Muscle layer of colon (tissue), 2 donors: ENCODE results near the gene NKRF.

Experiments used
- H3K27ac ChIP-seq: one replicate; pipeline ENCODE4 v1.7.0; 2013; ENCODE audit warnings: low read depth, mild to moderate bottlenecking, low read length, moderate library complexity
- H3K27me3 ChIP-seq, 2 donors: one replicate each; pipeline ENCODE4 v1.7.0; 2013; ENCODE audit warnings: low read length in 2 of 2, mild to moderate bottlenecking in 2 of 2; ENCODE audit not compliant: insufficient read depth in 2 of 2, control insufficient read depth in 1 of 2
- H3K36me3 ChIP-seq: one replicate; pipeline ENCODE4 v1.7.0; 2013; ENCODE audit warnings: mild to moderate bottlenecking, low read length; ENCODE audit not compliant: insufficient read depth
- H3K4me1 ChIP-seq: one replicate; pipeline ENCODE4 v1.7.0; 2013; ENCODE audit warnings: mild to moderate bottlenecking, low read length; ENCODE audit not compliant: insufficient read depth
- H3K4me3 ChIP-seq, 2 donors: one replicate each; pipeline ENCODE4 v1.7.0; 2013; ENCODE audit warnings: low read length in 2 of 2, low read depth in 1 of 2, mild to moderate bottlenecking in 1 of 2, moderate library complexity in 1 of 2
- H3K9ac ChIP-seq: one replicate; pipeline ENCODE4 v1.7.0; 2013; ENCODE audit warnings: low read length
- H3K9me3 ChIP-seq: one replicate; pipeline ENCODE4 v1.7.0; 2013; ENCODE audit warnings: mild to moderate bottlenecking, low read length
- donor health status: abdominal sarcoma.
- donor health status: Adenocarcinoma of cecum.

NKRF gene

GRCh38 chrX:119565107-119565663 is 41.0 kb downstream of the NKRF start, which contains the start of gene STEEP1:
TSS of gene STEEP1 (minus strand) at chrX:119565409. CDS start at chrX:119565355, 54 bp downstream.
- Histone ChIP-seq H3K27me3 (no peaks in the 10 kb centered on the region), H3K27ac (no peak within 1 kb of the TSS), H3K36me3 (no peaks in the 10 kb centered on the region), H3K9ac (peak within 1 kb of the TSS; percentile 71), H3K4me1 (no peaks in the 10 kb centered on the region), H3K9me3 (no peaks in the 10 kb centered on the region), H3K4me3 (peak within 1 kb of the TSS; percentile 37 to 68)

- Histone ChIP-seq H3K9ac (no peak overlapping the region), H3K36me3 (no peaks in the 10 kb centered on the region), H3K27ac (no peak overlapping the region), H3K9me3 (no peaks in the 10 kb centered on the region), H3K27me3 (no peaks in the 10 kb centered on the region), H3K4me3 (no peak overlapping the region), H3K4me1 (no peaks in the 10 kb centered on the region)
Measured at GRCh38 chrX:119552508-119552907, 53.7 kb downstream of the NKRF start.

GRCh38 chrX:119549327-119550016 is 56.8 kb downstream of the NKRF start:
- Histone ChIP-seq H3K36me3 (no peaks in the 10 kb centered on the region), H3K4me3 (no peak overlapping the region), H3K4me1 (no peaks in the 10 kb centered on the region), H3K27me3 (no peaks in the 10 kb centered on the region), H3K9me3 (no peaks in the 10 kb centered on the region), H3K9ac (no peak overlapping the region), H3K27ac (no peak overlapping the region)

- Histone ChIP-seq H3K27me3 (no peaks in the 10 kb centered on the region), H3K36me3 (no peaks in the 10 kb centered on the region), H3K9ac (no peak overlapping the region), H3K27ac (no peak overlapping the region), H3K4me3 (no peak overlapping the region), H3K4me1 (no peaks in the 10 kb centered on the region), H3K9me3 (no peaks in the 10 kb centered on the region)
Measured at GRCh38 chrX:119541188-119541587, 65.0 kb downstream of the NKRF start.

GRCh38 chrX:119539872-119540271 is 66.4 kb downstream of the NKRF start:
- no peak overlapping the region for H3K9ac ChIP-seq
- no peaks in the 10 kb centered on the region for H3K36me3 ChIP-seq
- no peaks in the 10 kb centered on the region for H3K4me1 ChIP-seq
- no peak overlapping the region for H3K4me3 ChIP-seq
- H3K27me3 ChIP-seq: no peaks in the 10 kb centered on the region
- H3K27ac ChIP-seq: no peak overlapping the region
- no peaks in the 10 kb centered on the region for H3K9me3 ChIP-seq
